ENCODE data around the gene HMBS. TPM values are rescaled to one million over a fixed set of nuclear protein-coding genes. Genes with fewer than 3 reads are reported as not detected.
A peak's percentile ranks its signal among the peaks of the same experiment; 100 is the strongest.
"Not testable (repeated sequence)": the region's sequence is repeated elsewhere in the genome, so short reads cannot be mapped to it uniquely, and the experiment has no call there.

The HMBS gene
- total RNA-seq, 4 donors from 2014 or later = 7.2 to 11.7 (median 8.5) TPM

GRCh38 chr11:119095066-119095880 lies 10.6 kb downstream of the HMBS start:
- ATAC-seq (ENCODE audit: low FRiP score) (peak; percentile 92), DNase-seq (ENCODE audit: low spot score) (peak; percentile 97)
- TF ChIP-seq CTCF (IDR thresholded peaks at IDR 0.05) = no peak

- no peak for TF ChIP-seq CTCF (IDR thresholded peaks at IDR 0.05)
- ATAC-seq (ENCODE audit: low FRiP score) (no peak), DNase-seq (ENCODE audit: low spot score) (no peak)
Observed at GRCh38 chr11:119099711-119100110, 15.0 kb downstream of the HMBS start.

- DNase-seq (ENCODE audit: low spot score) = no peak
- ATAC-seq (ENCODE audit: low FRiP score) = no peak
- no peak for TF ChIP-seq CTCF (IDR thresholded peaks at IDR 0.05)
Observed at GRCh38 chr11:119100246-119100970, 15.7 kb downstream of the HMBS start.

GRCh38 chr11:119100994-119101758 lies 16.5 kb downstream of the HMBS start:
- ATAC-seq (ENCODE audit: low FRiP score) = peak; percentile 37
- DNase-seq (ENCODE audit: low spot score) = no peak
- no peak for TF ChIP-seq CTCF (IDR thresholded peaks at IDR 0.05)

- ATAC-seq (ENCODE audit: low FRiP score) = peak; percentile 91
- DNase-seq (ENCODE audit: low spot score) = peak; percentile 69
- no peak for TF ChIP-seq CTCF (IDR thresholded peaks at IDR 0.05)
Observed at GRCh38 chr11:119101759-119102423, 17.2 kb downstream of the HMBS start, which contains the start of gene DPAGT1. DPAGT1 (minus strand) TSS chr11:119101853; CDS start chr11:119101655, 198 bp downstream.

GRCh38 chr11:119103161-119103664 lies 18.5 kb downstream of the HMBS start:
- ATAC-seq (ENCODE audit: low FRiP score); DNase-seq (ENCODE audit: low spot score): not testable (repeated sequence)
